ENCODE data around the gene SEMA4C.
A peak's percentile ranks its signal among the peaks of the same experiment; 100 is the strongest.

The SEMA4C gene

DNA sequence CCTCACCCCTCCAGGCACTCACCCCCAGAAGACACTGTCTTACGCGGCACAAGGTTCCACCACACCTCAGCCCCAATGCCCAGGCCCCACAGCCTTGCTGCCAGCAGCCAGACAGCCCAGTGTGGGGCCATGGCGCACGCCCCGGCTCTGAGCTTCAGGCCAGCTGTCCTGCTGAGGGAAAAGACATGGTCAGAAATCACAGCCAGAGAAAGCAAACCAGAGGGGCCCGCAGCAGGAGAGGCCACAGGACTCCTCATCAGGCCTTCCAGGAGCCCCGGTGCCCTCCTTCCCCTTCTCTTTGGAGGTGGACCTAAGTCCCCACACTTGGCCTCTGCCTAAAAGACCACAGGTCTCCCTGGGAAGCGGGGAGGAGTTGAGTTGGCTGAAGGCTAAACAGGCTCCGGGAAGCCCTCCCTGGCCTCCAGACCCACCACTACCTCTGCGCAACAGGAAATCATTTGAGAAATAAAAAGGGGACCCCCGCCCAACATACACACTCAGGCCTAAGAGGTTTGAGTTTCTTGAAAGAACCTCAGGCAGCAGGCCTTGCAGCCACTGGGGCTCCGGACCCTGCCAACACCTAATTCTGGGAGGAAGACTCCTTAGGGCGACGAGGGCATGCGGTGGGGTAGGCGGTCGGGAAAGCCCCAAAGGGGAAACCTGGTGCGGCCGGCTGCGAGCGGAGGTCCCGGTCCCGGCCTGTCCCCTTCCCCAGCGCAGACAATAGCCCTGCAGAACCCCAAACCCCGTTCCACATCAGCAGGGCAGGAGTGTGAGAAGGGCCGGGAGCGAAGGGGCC, 1.9 kb downstream of the SEMA4C start:
- TF ChIP-seq, protein P1, sequence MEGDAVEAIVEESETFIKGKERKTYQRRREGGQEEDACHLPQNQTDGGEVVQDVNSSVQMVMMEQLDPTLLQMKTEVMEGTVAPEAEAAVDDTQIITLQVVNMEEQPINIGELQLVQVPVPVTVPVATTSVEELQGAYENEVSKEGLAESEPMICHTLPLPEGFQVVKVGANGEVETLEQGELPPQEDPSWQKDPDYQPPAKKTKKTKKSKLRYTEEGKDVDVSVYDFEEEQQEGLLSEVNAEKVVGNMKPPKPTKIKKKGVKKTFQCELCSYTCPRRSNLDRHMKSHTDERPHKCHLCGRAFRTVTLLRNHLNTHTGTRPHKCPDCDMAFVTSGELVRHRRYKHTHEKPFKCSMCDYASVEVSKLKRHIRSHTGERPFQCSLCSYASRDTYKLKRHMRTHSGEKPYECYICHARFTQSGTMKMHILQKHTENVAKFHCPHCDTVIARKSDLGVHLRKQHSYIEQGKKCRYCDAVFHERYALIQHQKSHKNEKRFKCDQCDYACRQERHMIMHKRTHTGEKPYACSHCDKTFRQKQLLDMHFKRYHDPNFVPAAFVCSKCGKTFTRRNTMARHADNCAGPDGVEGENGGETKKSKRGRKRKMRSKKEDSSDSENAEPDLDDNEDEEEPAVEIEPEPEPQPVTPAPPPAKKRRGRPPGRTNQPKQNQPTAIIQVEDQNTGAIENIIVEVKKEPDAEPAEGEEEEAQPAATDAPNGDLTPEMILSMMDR (IDR thresholded peaks at IDR 0.05; ENCODE audit: low read depth, low read length, missing control alignments) = no peak
- DNase-seq = no peak
- Histone ChIP-seq H3K36me3 (replicated peaks) (peaks cover 42% of the 10 kb centered on the region), H3K27me3 (replicated peaks) (no peaks in the 10 kb centered on the region), H3K4me3 (ENCODE audit: low read depth, low read length) (peak overlapping the region; percentile 85), H3K27ac (peak overlapping the region; percentile 88)
- in situ Hi-C loops (cut with HindIII; ENCODE audit: low pct_ligation_motif_present, low sequenced_read_pairs) = no loop called here

DNA sequence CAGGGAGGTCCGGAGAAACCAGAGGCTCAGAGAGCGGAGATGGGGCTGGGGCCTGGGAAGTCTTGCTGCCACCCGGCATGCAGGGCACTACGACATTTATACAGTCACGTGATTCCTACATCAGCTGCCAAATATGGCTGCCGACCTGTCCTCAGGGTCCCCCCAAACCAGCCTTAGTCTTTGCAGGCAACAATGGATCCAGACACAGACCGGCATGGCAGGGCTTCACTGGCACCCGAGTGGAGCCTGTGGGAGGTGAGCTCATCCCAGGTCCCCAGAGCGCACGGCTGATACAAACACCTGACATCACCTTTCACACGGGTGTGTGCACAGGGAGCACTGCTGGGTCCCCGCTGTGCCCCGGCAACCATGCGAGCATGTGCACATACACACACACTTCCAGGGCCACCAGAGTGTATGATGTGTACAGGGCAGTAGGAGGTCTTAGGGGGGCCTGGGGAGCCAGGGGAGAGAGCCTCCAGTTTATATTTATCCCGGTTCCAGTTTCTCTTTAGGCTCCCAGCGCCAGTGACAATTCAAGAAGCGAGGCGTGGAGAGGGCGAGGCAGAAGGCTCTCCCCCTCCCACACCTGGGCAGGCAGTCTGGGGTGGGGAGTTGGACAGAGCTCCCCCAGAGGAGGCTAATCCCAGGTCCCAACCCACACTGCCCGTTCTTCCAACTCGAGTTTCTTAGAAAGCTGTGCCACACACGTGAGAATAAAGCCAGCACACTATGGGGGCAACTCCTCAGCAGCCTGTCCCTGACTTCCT, 2.7 kb downstream of the SEMA4C start:
- no peak for DNase-seq
- TF ChIP-seq, protein P1 (IDR thresholded peaks at IDR 0.05; ENCODE audit: low read depth, low read length, missing control alignments) = no peak
- Histone ChIP-seq H3K27ac (peak overlapping the region; percentile 88), H3K27me3 (replicated peaks) (no peaks in the 10 kb centered on the region), H3K4me3 (ENCODE audit: low read depth, low read length) (peak overlapping the region; percentile 85), H3K36me3 (replicated peaks) (peaks cover 46% of the 10 kb centered on the region)
- in situ Hi-C loops (cut with HindIII; ENCODE audit: low pct_ligation_motif_present, low sequenced_read_pairs) = no loop called here

DNA sequence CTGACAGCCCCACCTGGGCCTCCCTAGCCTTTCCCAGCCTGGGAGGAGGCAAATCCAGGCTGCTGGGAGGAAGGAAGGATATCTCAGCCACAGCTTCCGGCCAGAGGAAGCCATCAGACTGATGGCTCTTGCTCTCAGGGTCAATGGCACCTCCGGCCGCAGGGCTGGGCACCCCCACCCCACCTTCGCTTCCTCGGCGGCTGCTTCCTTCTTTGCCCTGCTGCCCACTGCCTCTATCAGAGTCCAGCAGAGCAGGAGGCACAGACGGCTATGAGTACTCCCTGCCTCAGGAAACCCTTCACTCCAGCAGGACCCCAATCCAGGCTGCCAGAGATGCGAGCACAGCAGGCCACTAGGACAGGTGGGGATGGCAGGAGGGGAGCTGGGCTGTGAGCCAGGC, 3.3 kb downstream of the SEMA4C start:
- H3K4me3 ChIP-seq (ENCODE audit: low read depth, low read length) = peak overlapping the region; percentile 26
- DNase-seq = no peak
- peaks cover 52% of the 10 kb centered on the region for H3K36me3 ChIP-seq (replicated peaks)
- TF ChIP-seq, protein P1 (IDR thresholded peaks at IDR 0.05; ENCODE audit: low read depth, low read length, missing control alignments) = no peak
- no peaks in the 10 kb centered on the region for H3K27me3 ChIP-seq (replicated peaks)
- H3K27ac ChIP-seq = no peak overlapping the region
- in situ Hi-C loops (cut with HindIII; ENCODE audit: low pct_ligation_motif_present, low sequenced_read_pairs) = no loop called here

DNA sequence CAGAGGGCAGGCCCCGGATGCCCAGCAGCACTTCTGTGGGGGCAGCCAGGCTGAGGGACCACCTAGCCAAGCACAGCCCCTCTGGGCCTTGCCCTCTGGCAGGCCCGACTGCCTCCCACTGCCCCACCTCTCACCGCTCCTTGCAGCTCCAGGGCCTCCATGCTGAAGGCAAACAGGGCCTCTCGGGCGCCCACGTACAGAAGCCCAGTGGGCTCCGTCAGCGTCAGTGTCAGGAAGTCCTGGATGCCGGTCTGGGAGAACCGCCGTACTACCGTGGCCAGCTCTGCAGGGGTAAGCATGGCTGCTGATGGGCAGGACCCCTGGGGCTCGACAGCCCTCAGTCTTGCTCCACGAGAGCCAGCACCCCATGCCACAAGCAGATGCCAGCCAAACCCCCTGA, 3.7 kb downstream of the SEMA4C start:
- DNase-seq = no peak
- TF ChIP-seq, protein P1 (IDR thresholded peaks at IDR 0.05; ENCODE audit: low read depth, low read length, missing control alignments) = no peak
- Histone ChIP-seq H3K27me3 (replicated peaks) (no peaks in the 10 kb centered on the region), H3K4me3 (ENCODE audit: low read depth, low read length) (no peak overlapping the region), H3K36me3 (replicated peaks) (peaks cover 57% of the 10 kb centered on the region), H3K27ac (no peak overlapping the region)
- in situ Hi-C loops (cut with HindIII; ENCODE audit: low pct_ligation_motif_present, low sequenced_read_pairs) = no loop called here

DNA sequence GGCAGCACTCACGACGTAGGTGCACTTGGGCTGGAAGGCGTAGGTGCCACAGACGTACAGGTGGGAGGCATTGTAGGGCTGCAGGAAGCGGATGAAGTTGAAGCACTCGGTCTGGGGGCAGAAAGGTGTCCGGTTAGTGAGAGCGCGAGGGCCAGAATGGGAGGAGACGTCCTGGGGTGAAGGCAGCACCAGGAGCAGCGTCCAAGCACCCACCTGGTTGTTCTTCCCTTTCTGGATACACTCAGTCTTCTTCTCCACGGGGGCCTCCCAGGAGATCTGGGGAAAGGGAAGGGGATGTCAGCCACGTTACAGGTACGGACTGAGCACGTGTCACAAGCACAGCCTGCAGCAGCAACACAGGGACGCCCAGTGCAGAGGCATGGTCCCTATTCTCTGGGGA, 4.2 kb downstream of the SEMA4C start:
- H3K27me3 ChIP-seq (replicated peaks) = no peaks in the 10 kb centered on the region
- DNase-seq = no peak
- H3K36me3 ChIP-seq (replicated peaks) = peaks cover 62% of the 10 kb centered on the region

More for the DNA sequence above, 4.2 kb downstream of the SEMA4C start:
- no peak overlapping the region for H3K27ac ChIP-seq
- H3K4me3 ChIP-seq (ENCODE audit: low read depth, low read length) = no peak overlapping the region
- in situ Hi-C loops (cut with HindIII; ENCODE audit: low pct_ligation_motif_present, low sequenced_read_pairs) = no loop called here
- TF ChIP-seq, protein P1 (IDR thresholded peaks at IDR 0.05; ENCODE audit: low read depth, low read length, missing control alignments) = no peak
